GM19193 (cell line): ENCODE data around the gene PEX16.

Experiments
- POLR2A ChIP-seq: IDR thresholded peaks from 4 replicates; pipeline ENCODE4 v1.6.1; 2011; ENCODE audit not compliant: insufficient read depth, insufficient read length; ENCODE audit errors: extremely low read depth

The PEX16 gene

GRCh38 chr11:45896422-45896984 lies 21.2 kb downstream of the PEX16 start:
- TF ChIP-seq POLR2A, result no peak

- no peak for TF ChIP-seq POLR2A
Measured at GRCh38 chr11:45895553-45896259, 22.0 kb downstream of the PEX16 start.

GRCh38 chr11:45894555-45895247 lies 23.0 kb downstream of the PEX16 start:
- TF ChIP-seq POLR2A, result no peak

- TF ChIP-seq POLR2A, result no peak
Measured at GRCh38 chr11:45892856-45893255, 24.8 kb downstream of the PEX16 start.

GRCh38 chr11:45890886-45891550 lies 26.7 kb downstream of the PEX16 start:
- no peak for TF ChIP-seq POLR2A

GRCh38 chr11:45889966-45890365 lies 27.7 kb downstream of the PEX16 start:
- no peak for TF ChIP-seq POLR2A

- no peak for TF ChIP-seq POLR2A
Measured at GRCh38 chr11:45889555-45889954, 28.1 kb downstream of the PEX16 start.

GRCh38 chr11:45887587-45887986 lies 30.1 kb downstream of the PEX16 start:
- TF ChIP-seq POLR2A, result no peak

GRCh38 chr11:45886816-45887520 lies 30.7 kb downstream of the PEX16 start:
- no peak for TF ChIP-seq POLR2A

- no peak for TF ChIP-seq POLR2A
Measured at GRCh38 chr11:45885921-45886721, 31.6 kb downstream of the PEX16 start.

GRCh38 chr11:45885274-45885920 lies 32.3 kb downstream of the PEX16 start, which contains the start of gene MAPK8IP1:
TSS of gene MAPK8IP1 (plus strand) at chr11:45885651. CDS start at chr11:45885821, 170 bp downstream.
- TF ChIP-seq POLR2A, result no peak

GRCh38 chr11:45884596-45885185 lies 33.0 kb downstream of the PEX16 start:
- no peak for TF ChIP-seq POLR2A

GRCh38 chr11:45881708-45882368 lies 35.8 kb downstream of the PEX16 start:
- no peak for TF ChIP-seq POLR2A
